GM19463 (cell line): ENCODE data around the gene CLN3.
"Not testable (repeated sequence)": the region's sequence is repeated elsewhere in the genome, so short reads cannot be mapped to it uniquely, and the experiment has no call there.

Experiments used
- ATAC-seq: cut with Tn5 transposase; IDR thresholded peaks from one replicate; pipeline ENCODE4 v1.9.1; 2021; ENCODE audit warnings: mild to moderate bottlenecking, moderate library complexity; ENCODE audit not compliant: unreplicated experiment

The CLN3 gene

GRCh38 chr16:28491970-28492474 is at the start of gene CLN3:
Gene CLN3 (minus strand): TSS chr16:28492074. CDS start chr16:28491759, 315 bp downstream.
- peak; percentile 73 for ATAC-seq

GRCh38 chr16:28540346-28540745 is 48.5 kb upstream of the CLN3 start:
- no peak for ATAC-seq

GRCh38 chr16:28538733-28539596 is 47.1 kb upstream of the CLN3 start, which contains the start of gene NUPR1:
Gene NUPR1 (minus strand): TSS chr16:28538974. CDS start chr16:28538907, 67 bp downstream.
- no peak for ATAC-seq

- no peak for ATAC-seq
These were observed 46.3 kb upstream of the CLN3 start for GRCh38 chr16:28537964-28538732.

GRCh38 chr16:28537076-28537475 is 45.2 kb upstream of the CLN3 start:
- ATAC-seq = no peak

- no peak for ATAC-seq
These were observed 42.9 kb upstream of the CLN3 start for GRCh38 chr16:28534542-28535373.

GRCh38 chr16:28532940-28533647 is 41.2 kb upstream of the CLN3 start:
- no peak for ATAC-seq

GRCh38 chr16:28531777-28532744 is 40.2 kb upstream of the CLN3 start:
- ATAC-seq = no peak

GRCh38 chr16:28529124-28529523 is 37.2 kb upstream of the CLN3 start:
- no peak for ATAC-seq

- no peak for ATAC-seq
These were observed 36.6 kb upstream of the CLN3 start for GRCh38 chr16:28528463-28528867.

GRCh38 chr16:28527985-28528384 is 36.1 kb upstream of the CLN3 start:
- ATAC-seq = no peak

GRCh38 chr16:28527100-28527785 is 35.4 kb upstream of the CLN3 start:
- ATAC-seq = not testable (repeated sequence)

- ATAC-seq = no peak
These were observed 34.6 kb upstream of the CLN3 start for GRCh38 chr16:28526201-28527099.

- no peak for ATAC-seq
These were observed 32.9 kb upstream of the CLN3 start for GRCh38 chr16:28524681-28525171.

GRCh38 chr16:28522792-28523191 is 30.9 kb upstream of the CLN3 start:
- no peak for ATAC-seq

- no peak for ATAC-seq
These were observed 29.6 kb upstream of the CLN3 start for GRCh38 chr16:28521436-28521835.

GRCh38 chr16:28520672-28521071 is 28.8 kb upstream of the CLN3 start:
- ATAC-seq = no peak
